K562 (cell line): ENCODE results near the gene RNF103. TPM values are rescaled to one million over a fixed set of nuclear protein-coding genes. Genes with fewer than 3 reads are reported as not detected.

Experiments
- ATAC-seq: fragments of 200-7000 bp; cut with Tn5 transposase; 3 replicates; pipeline ENCODE4 v1.9.1; 2020; ENCODE audit warnings: moderate library complexity
- BruUV-seq: library from RNA; stranded (reverse); fragments of 400-500 nt; replicated peaks from 2 replicates; lab custom pipeline; 2021; lab: Mats Ljungman, UMichigan
- CTCF ChIA-PET: fragments of 300-600 bp; formaldehyde crosslinking; extraction: SDS; loops from one replicate; lab custom pipeline; 2021; ENCODE audit warnings: low intra/inter-chr PET ratio; lab: Yijun Ruan, JAX
- POLR2A ChIA-PET: fragments of 300-600, 350-650 bp; sonication (Branson Sonifier 250); formaldehyde crosslinking; extraction: SDS; loops from one replicate; lab custom pipeline; 2021; ENCODE audit warnings: antibody characterized with exemption, inconsistent platforms; lab: Yijun Ruan, JAX
- DNase-seq, 4 experiments: peaks; one replicate each; pipeline versions ENCODE4 v3.0.0 to v3.0.0-alpha.2; 2011 to 2018; ENCODE audit warnings: low spot score in 3 of 4, mixed read lengths in 3 of 4; ENCODE audit errors: extremely low read depth in 1 of 4
- FAIRE-seq: peaks from 2 replicates; lab custom pipeline; 2011; peaks lifted over from hg19 to GRCh38; lab: Jason Lieb, UNC
- H2AFZ ChIP-seq: 2 replicates; pipeline ENCODE4 v1.6.0; 2011; ENCODE audit warnings: low read depth, low read length, control low read depth, inconsistent platforms
- H3K27ac ChIP-seq: fragments of 200-600 bp; 3 replicates; pipeline ENCODE4 v1.8.0; 2011; ENCODE audit warnings: low read depth, mild to moderate bottlenecking, control low read depth, inconsistent platforms, low read length, moderate library complexity, mixed read lengths; ENCODE audit errors: extremely low read depth
- H3K27me3 ChIP-seq, 2 experiments: fragments of 300-600 bp in 1 of 2; 2 replicates in 1 of 2; 3 replicates in 1 of 2; pipeline versions ENCODE4 v1.6.0 to v1.8.0; 2011; ENCODE audit warnings: inconsistent platforms in 2 of 2, low read length in 2 of 2, mild to moderate bottlenecking in 1 of 2, mixed read lengths in 1 of 2, moderate library complexity in 1 of 2; ENCODE audit not compliant: control insufficient read depth in 2 of 2, insufficient read depth in 2 of 2
- H3K36me3 ChIP-seq: fragments of 300-600 bp; 3 replicates; pipeline ENCODE4 v1.8.0; 2011; ENCODE audit warnings: mild to moderate bottlenecking, low read length, inconsistent platforms; ENCODE audit not compliant: control insufficient read depth, insufficient read depth
- H3K4me1 ChIP-seq, 2 experiments: fragments of 200-600 bp in 1 of 2; replicated peaks in 1 of 2; 2 replicates in 1 of 2; 3 replicates in 1 of 2; pipeline versions ENCODE4 v1.5.1 to v1.8.0; 2011; ENCODE audit warnings: inconsistent platforms in 2 of 2, low read length in 2 of 2, mild to moderate bottlenecking in 1 of 2, mixed read lengths in 1 of 2, moderate library complexity in 1 of 2; ENCODE audit not compliant: control insufficient read depth in 2 of 2, insufficient read depth in 2 of 2
- H3K4me2 ChIP-seq: 2 replicates; pipeline ENCODE4 v1.6.1; 2011; ENCODE audit warnings: low read length, control low read depth, inconsistent platforms, mixed read lengths; ENCODE audit not compliant: insufficient read depth
- H3K4me3 ChIP-seq: fragments of 200-600 bp; sonication (generic), shearing (Covaris generic); 2 replicates; pipeline ENCODE4 v1.5.1; 2016; ENCODE audit warnings: control low read depth, inconsistent platforms
- H3K79me2 ChIP-seq: fragments of 200-600 bp; 3 replicates; pipeline ENCODE4 v1.8.0; 2011; ENCODE audit warnings: low read length, inconsistent platforms; ENCODE audit not compliant: control insufficient read depth, insufficient read depth
- H3K9ac ChIP-seq, 2 experiments: 2 replicates each; pipeline versions ENCODE4 v1.6.0 to v1.6.1; 2011; ENCODE audit warnings: low read depth in 2 of 2, low read length in 2 of 2, control low read depth in 1 of 2, inconsistent platforms in 1 of 2, mild to moderate bottlenecking in 1 of 2, mixed read lengths in 1 of 2; ENCODE audit not compliant: insufficient read depth in 1 of 2
- H3K9me1 ChIP-seq: one replicate; pipeline ENCODE4 v1.6.0; 2011; ENCODE audit warnings: inconsistent platforms, mild to moderate bottlenecking, low read length, moderate library complexity; ENCODE audit not compliant: control insufficient read depth, insufficient read depth
- H3K9me3 ChIP-seq: replicated peaks from 2 replicates; pipeline ENCODE4 v1.5.1; 2011; ENCODE audit warnings: low read depth, low read length, inconsistent platforms; ENCODE audit not compliant: control insufficient read depth, insufficient read depth
- H4K20me1 ChIP-seq: replicated peaks from 2 replicates; pipeline ENCODE4 v1.6.1; 2011; ENCODE audit warnings: low read length, inconsistent platforms, mixed read lengths; ENCODE audit not compliant: control insufficient read depth, insufficient read depth
- ARID1B ChIP-seq: fragments of 450-650 bp; IDR thresholded peaks from 2 replicates; pipeline ENCODE4 v1.6.1; 2016; ENCODE audit warnings: antibody characterized with exemption, mild to moderate bottlenecking, inconsistent platforms
- CREBBP ChIP-seq: IDR thresholded peaks from one replicate; pipeline ENCODE4 v1.6.1; 2012; ENCODE audit warnings: low read depth, mild to moderate bottlenecking, control low read depth, inconsistent platforms, low read length
- CTBP1 ChIP-seq: fragments of 450-650 bp; IDR thresholded peaks from 2 replicates; pipeline ENCODE4 v1.6.1; 2016; ENCODE audit warnings: borderline replicate concordance
- E2F5 ChIP-seq: sonication (generic); formaldehyde crosslinking; IDR thresholded peaks from 2 replicates; pipeline ENCODE4 v1.8.0; 2022; ENCODE audit warnings: mild to moderate bottlenecking, missing genetic modification reagents
- GMEB1 ChIP-seq: fragments of 250-450 bp; sonication (Bioruptor Pico); IDR thresholded peaks from 2 replicates; pipeline ENCODE4 v1.4.0; 2020; ENCODE audit warnings: mild to moderate bottlenecking
- MBD1 ChIP-seq: fragments of 250-450 bp; sonication (Bioruptor Pico); IDR thresholded peaks from 2 replicates; pipeline ENCODE4 v1.8.0; 2022; ENCODE audit warnings: inconsistent platforms
- MED1 ChIP-seq: sonication (generic); formaldehyde crosslinking; IDR thresholded peaks from 2 replicates; pipeline ENCODE4 v1.8.1; 2023; ENCODE audit warnings: missing genetic modification reagents, borderline replicate concordance
- NFIC ChIP-seq: fragments of 450-650 bp; IDR thresholded peaks from 2 replicates; pipeline ENCODE4 v1.6.1; 2017; ENCODE audit warnings: mild to moderate bottlenecking, inconsistent platforms
- ZNF23 ChIP-seq: fragments of 250-450 bp; sonication (Bioruptor Pico); IDR thresholded peaks from 2 replicates; pipeline ENCODE4 v1.4.0; 2020; ENCODE audit warnings: mild to moderate bottlenecking
- WGBS: fragments of 100-300 bp; shearing (Covaris generic); methylation state at CpG from one replicate; pipeline ENCODE4 v1.1.6; 2016; ENCODE audit warnings: low coverage, mixed read lengths; ENCODE audit not compliant: insufficient coverage; ENCODE audit errors: missing lambda C conversion rate; 5-methylcytosine and 5-hydroxymethylcytosine counted together
- in situ Hi-C: fragments of 300-500 bp; cut with MboI; formaldehyde crosslinking; loops from 4 replicates; pipeline ENCODE4 v1.15.0; 2018; ENCODE audit warnings: inconsistent platforms, mixed read lengths
- intact Hi-C: fragments of 100-400 bp; cut with micrococcal nuclease; formaldehyde crosslinking; loops from 2 replicates; pipeline ENCODE4 v1.14.2; 2022
- polyA plus RNA-seq, 8 experiments: library from polyadenylated mRNA; depleted of rRNA in 4 of 8; stranded (reverse) in 5 of 8; unstranded in 3 of 8; fragments of >200 nt; fragmentation: Nextera tagmentation in 2 of 8; fragmentation: Illumina TruSeq in 1 of 8; extraction: Ambion mirVana in 2 of 8; extraction: Trizol in 1 of 8; gene quantifications; 2 replicates each; pipeline versions ENCODE4 v1.2.1 to v1.2.3, GENCODE V29; 2011 to 2014; ENCODE audit warnings: inconsistent platforms in 1 of 8, missing spikeins in 1 of 8
- total RNA-seq, 7 experiments: library from RNA; depleted of rRNA in 6 of 7; stranded (reverse); fragments of >200 nt in 6 of 7; fragmentation: Illumina TruSeq in 2 of 7; extraction: Trizol in 2 of 7; gene quantifications; 2 replicates each; pipeline versions ENCODE4 v1.2.1 to v1.2.3, GENCODE V29; 2011 to 2021; ENCODE audit warnings: low replicate concordance in 1 of 7

The RNF103 gene
- total and polyA plus RNA-seq, 9 of the 15 experiments (the other 6 are each of a cell fraction or from before 2014, with no cell fraction given): 1.2 to 6.8 (median 4.6) TPM

GRCh38 chr2:86628091-86628522, 4.4 kb upstream of the RNF103 start:
- ChIA-PET POLR2A (no interaction called here), CTCF (no interaction called here)
- ATAC-seq (no peak), FAIRE-seq (no peak), DNase-seq (no peak)
- H3K9ac ChIP-seq: no peak overlapping the region
- no TSS peak for BruUV-seq
- no peak overlapping the region for H2AFZ ChIP-seq
- no peak overlapping the region for H3K27ac ChIP-seq
- TF ChIP-seq ARID1B: no peak
- TF ChIP-seq NFIC: peak; percentile 47
- H3K4me3 ChIP-seq: no peak overlapping the region
- no peaks in the 10 kb centered on the region for H3K27me3 ChIP-seq
- intact Hi-C loops (no loop called here), in situ Hi-C loops (loop anchor here (5.0 kb wide), 1 partner anchor 74 kb away; no protein-coding TSS in a partner anchor)
- H3K79me2 ChIP-seq: no peaks in the 10 kb centered on the region
- H3K9me1 ChIP-seq: no peaks in the 10 kb centered on the region
- no peaks in the 10 kb centered on the region for H4K20me1 ChIP-seq
- no peaks in the 10 kb centered on the region for H3K9me3 ChIP-seq
- 13% methylated on average over 3 of the region's 3 CpGs for WGBS
- H3K4me1 ChIP-seq: peaks cover 4 to 9% of the 10 kb centered on the region in 2 experiments; a peak in 4 of 5 replicates
- H3K36me3 ChIP-seq: no peaks in the 10 kb centered on the region
- H3K4me2 ChIP-seq: no peak overlapping the region

GRCh38 chr2:86627550-86627949, 3.9 kb upstream of the RNF103 start:
- Histone ChIP-seq H2AFZ (no peak overlapping the region), H3K36me3 (no peaks in the 10 kb centered on the region), H3K9me3 (no peaks in the 10 kb centered on the region), H3K9ac (no peak overlapping the region), H3K4me3 (no peak overlapping the region), H3K9me1 (no peaks in the 10 kb centered on the region), H3K79me2 (peaks cover 5% of the 10 kb centered on the region), H3K27me3 (no peaks in the 10 kb centered on the region), H3K27ac (no peak overlapping the region), H4K20me1 (0 out of 2 replicates have a peak, but pooled peaks cover 1% of the 10 kb centered on the region), H3K4me2 (no peak overlapping the region), H3K4me1 (peaks cover 4 to 13% of the 10 kb centered on the region in 2 experiments; a peak in 4 of 5 replicates)
- intact Hi-C loops: no loop called here
- ChIA-PET CTCF (no interaction called here), POLR2A (no interaction called here)
- ATAC-seq: no peak
- in situ Hi-C loops: loop anchor here (5.0 kb wide), 1 partner anchor 75 kb away; no protein-coding TSS in a partner anchor
- no peak for DNase-seq
- no peak for FAIRE-seq
- no peak for TF ChIP-seq MED1
- TF ChIP-seq CTBP1: no peak
- TF ChIP-seq MBD1 (CRISPR knock-in tag): no peak
- no peak for TF ChIP-seq E2F5 (CRISPR knock-in tag)
- TF ChIP-seq CREBBP: no peak
- no peak for TF ChIP-seq ZNF23 (CRISPR knock-in tag)
- TF ChIP-seq GMEB1 (CRISPR knock-in tag): no peak
- no TSS peak for BruUV-seq
- 50% methylated on average over 3 of the region's 3 CpGs for WGBS
